ENCODE data around the gene COL6A1. TPM values are rescaled to one million over a fixed set of nuclear protein-coding genes. Genes with fewer than 3 reads are reported as not detected.

The COL6A1 gene
- total RNA-seq, 1 experiment from 2014 or later = 193 TPM

- Histone ChIP-seq H3K79me2 (ENCODE audit: insufficient read depth, low read length) (no peaks in the 10 kb centered on the region), H3K18ac (ENCODE audit: insufficient read length, low read depth, low read length) (no peak overlapping the region), H2BK12ac (ENCODE audit: insufficient read length, low read depth, low read length) (no peak overlapping the region), H3K4me2 (ENCODE audit: insufficient read depth, insufficient read length, low read length) (no peak overlapping the region), H2BK120ac (ENCODE audit: low read depth, low read length, poor library complexity, severe bottlenecking) (no peak overlapping the region), H3K56ac (ENCODE audit: insufficient read length, low read depth, low read length) (no peak overlapping the region), H4K20me1 (ENCODE audit: control insufficient read depth, insufficient read depth, insufficient read length) (no peaks in the 10 kb centered on the region), H3K4ac (ENCODE audit: low read depth, low read length) (no peak overlapping the region), H3K27ac (ENCODE audit: insufficient read length, low read depth, low read length) (no peak overlapping the region), H4K8ac (replicated peaks; ENCODE audit: insufficient read length, low read depth, low read length) (no peak overlapping the region), H3K14ac (ENCODE audit: insufficient read depth, low read length) (no peak overlapping the region), H2BK5ac (ENCODE audit: insufficient read length, low read length) (no peak overlapping the region), H2AK5ac (ENCODE audit: insufficient read length, low read length) (no peak overlapping the region), H4K5ac (ENCODE audit: insufficient read length, low read depth, low read length) (no peak overlapping the region), H2BK20ac (ENCODE audit: low read depth, low read length, poor library complexity, severe bottlenecking) (no peak overlapping the region), H3K27me3 (ENCODE audit: insufficient read depth, low read length) (no peaks in the 10 kb centered on the region), H4K91ac (ENCODE audit: insufficient read length, low read depth, low read length) (no peak overlapping the region), H3K9me3 (ENCODE audit: control insufficient read depth, low read depth, low read length) (no peaks in the 10 kb centered on the region), H3K4me1 (ENCODE audit: insufficient read depth, low read length) (no peaks in the 10 kb centered on the region), H3K23ac (ENCODE audit: insufficient read length, low read depth, low read length) (no peak overlapping the region), H3K9ac (ENCODE audit: extremely low read depth, insufficient read length, low read length) (no peak overlapping the region), H2BK15ac (ENCODE audit: low read depth, low read length) (no peak overlapping the region), H2AFZ (ENCODE audit: low read length) (no peak overlapping the region), H3T11ph (ENCODE audit: low read length) (no peak overlapping the region), H3K23me2 (ENCODE audit: insufficient read length, low read depth, low read length, poor library complexity, severe bottlenecking) (no peaks in the 10 kb centered on the region), H3K79me1 (ENCODE audit: insufficient read depth, low read depth, low read length, poor library complexity, severe bottlenecking) (no peaks in the 10 kb centered on the region)
- no peak for DNase-seq
- Mint-ChIP-seq H3K27ac (no peak overlapping the region), H3K36me3 (ENCODE audit: insufficient read depth in 1 of 3, low read depth in 3 of 3) (peaks cover 0 to 3% (median 0%) of the 10 kb centered on the region in 3 experiments; a peak in 2 of 7 replicates), H3K27me3 (ENCODE audit: low read depth) (peaks cover 43% of the 10 kb centered on the region), H3K9me3 (peaks cover 9 to 15% of the 10 kb centered on the region in 2 experiments), H3K4me1 (peaks cover 11 to 14% of the 10 kb centered on the region in 2 experiments), H3K4me3 (no peak overlapping the region)
- TF ChIP-seq, protein P1, sequence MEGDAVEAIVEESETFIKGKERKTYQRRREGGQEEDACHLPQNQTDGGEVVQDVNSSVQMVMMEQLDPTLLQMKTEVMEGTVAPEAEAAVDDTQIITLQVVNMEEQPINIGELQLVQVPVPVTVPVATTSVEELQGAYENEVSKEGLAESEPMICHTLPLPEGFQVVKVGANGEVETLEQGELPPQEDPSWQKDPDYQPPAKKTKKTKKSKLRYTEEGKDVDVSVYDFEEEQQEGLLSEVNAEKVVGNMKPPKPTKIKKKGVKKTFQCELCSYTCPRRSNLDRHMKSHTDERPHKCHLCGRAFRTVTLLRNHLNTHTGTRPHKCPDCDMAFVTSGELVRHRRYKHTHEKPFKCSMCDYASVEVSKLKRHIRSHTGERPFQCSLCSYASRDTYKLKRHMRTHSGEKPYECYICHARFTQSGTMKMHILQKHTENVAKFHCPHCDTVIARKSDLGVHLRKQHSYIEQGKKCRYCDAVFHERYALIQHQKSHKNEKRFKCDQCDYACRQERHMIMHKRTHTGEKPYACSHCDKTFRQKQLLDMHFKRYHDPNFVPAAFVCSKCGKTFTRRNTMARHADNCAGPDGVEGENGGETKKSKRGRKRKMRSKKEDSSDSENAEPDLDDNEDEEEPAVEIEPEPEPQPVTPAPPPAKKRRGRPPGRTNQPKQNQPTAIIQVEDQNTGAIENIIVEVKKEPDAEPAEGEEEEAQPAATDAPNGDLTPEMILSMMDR (conservative IDR thresholded peaks at IDR 0.05) = no peak
- no CpG with 5 or more reads among the region's 6 CpGs for WGBS (ENCODE audit: extremely low coverage, insufficient read length, low lambda C conversion rate)
Observed at GRCh38 chr21:45954921-45955320, 26.6 kb upstream of the COL6A1 start.
